ENCODE results near the gene TBX3. TPM values are rescaled to one million over a fixed set of nuclear protein-coding genes. Genes with fewer than 3 reads are reported as not detected.

TBX3 gene
- total and polyA plus RNA-seq, 2 donors (not counting 3 experiments of a cell fraction or from before 2014, with no cell fraction given) = 0.52 to 2.0 TPM

DNA sequence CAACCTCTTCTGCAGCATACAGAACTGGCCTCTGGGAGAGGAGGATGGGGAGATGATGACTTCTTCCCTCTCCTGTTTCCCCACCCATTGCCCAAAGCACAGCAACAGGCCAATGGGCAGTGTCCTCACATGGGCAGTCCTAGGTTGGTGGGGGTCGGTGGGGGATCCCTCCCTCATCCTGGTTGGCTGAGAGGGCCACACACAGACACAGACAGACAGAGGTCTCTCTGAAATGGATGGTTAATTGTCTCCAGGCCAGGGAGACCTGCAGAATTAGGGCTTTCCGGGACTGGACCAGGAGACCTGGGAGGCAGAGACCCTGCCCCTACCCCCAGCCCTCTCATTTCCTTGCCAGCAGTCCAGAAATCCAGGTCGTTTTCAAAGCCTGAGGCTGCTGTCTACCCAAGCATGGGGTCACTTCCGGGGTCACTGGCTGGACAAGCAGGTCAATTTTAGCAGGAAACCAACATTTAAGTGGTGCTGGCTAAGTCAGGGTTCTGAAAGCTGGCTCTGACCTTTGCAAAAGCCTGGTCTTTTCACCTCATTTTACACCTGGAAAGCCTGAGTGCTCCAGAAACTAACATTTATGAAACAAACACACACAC, 48.6 kb upstream of the TBX3 start:
- ChIA-PET POLR2A (no interaction called here), CTCF (no interaction called here)
- no peak for DNase-seq (ENCODE audit: low read depth, low spot score)
- Histone ChIP-seq H3K9me3 (replicated peaks; ENCODE audit: control insufficient read depth, insufficient read depth, low read length) (no peaks in the 10 kb centered on the region), H4K20me1 (replicated peaks; ENCODE audit: control insufficient read depth, extremely low read depth, insufficient read depth, low read length) (no peaks in the 10 kb centered on the region), H3K27ac (ENCODE audit: insufficient read depth, low read depth, low read length) (no peak overlapping the region), H3K4me2 (ENCODE audit: insufficient read depth, low read length) (no peak overlapping the region), H3K4me3 (replicated peaks in 1 of 3; ENCODE audit: insufficient read depth in 1 of 3, low read depth in 1 of 3, low read length in 3 of 3) (no peak overlapping the region), H3K79me2 (ENCODE audit: control insufficient read depth, insufficient read depth, low read length) (no peaks in the 10 kb centered on the region), H2AFZ (ENCODE audit: low read depth, low read length) (no peak overlapping the region), H3K36me3 (ENCODE audit: control insufficient read depth in 2 of 2, extremely low read depth in 1 of 2, insufficient read depth in 2 of 2, low read length in 2 of 2) (no peaks in the 10 kb centered on the region), H3K4me1 (ENCODE audit: control insufficient read depth, extremely low read depth, insufficient read depth, low read length) (no peaks in the 10 kb centered on the region), H3K9ac (replicated peaks; ENCODE audit: extremely low read depth, insufficient read depth, low read length) (no peak overlapping the region), H3K27me3 (ENCODE audit: control insufficient read depth in 2 of 2, insufficient read depth in 2 of 2, low read length in 2 of 2) (peaks cover 1 to 15% of the 10 kb centered on the region in 2 experiments), H3K9me1 (replicated peaks; ENCODE audit: control insufficient read depth, extremely low read depth, insufficient read depth, low read length) (no peaks in the 10 kb centered on the region)
- no peak for FAIRE-seq
- TF ChIP-seq GATA2 (IDR thresholded peaks at IDR 0.05; ENCODE audit: insufficient read depth, insufficient read length, low read depth, low read length) (no peak), JUN (IDR thresholded peaks at IDR 0.05; ENCODE audit: borderline replicate concordance, insufficient read depth, insufficient read length, low read depth) (no peak), EZH2 (IDR thresholded peaks at IDR 0.05; ENCODE audit: borderline replicate concordance, low read depth, low read length, severe bottlenecking) (no peak), FOS (IDR thresholded peaks at IDR 0.05; ENCODE audit: borderline replicate concordance, insufficient read depth, low read length) (no peak), POLR2AphosphoS5 (IDR thresholded peaks at IDR 0.05; ENCODE audit: insufficient read depth, low read depth, low read length) (no peak), MYC (IDR thresholded peaks at IDR 0.05; ENCODE audit: low read depth, low read length) (no peak), POLR2A (IDR thresholded peaks at IDR 0.05; ENCODE audit: low read depth, low read length) (no peak)
- TF ChIP-seq, protein P1, sequence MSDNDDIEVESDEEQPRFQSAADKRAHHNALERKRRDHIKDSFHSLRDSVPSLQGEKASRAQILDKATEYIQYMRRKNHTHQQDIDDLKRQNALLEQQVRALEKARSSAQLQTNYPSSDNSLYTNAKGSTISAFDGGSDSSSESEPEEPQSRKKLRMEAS (IDR thresholded peaks at IDR 0.05; ENCODE audit: insufficient read depth, insufficient read length) = no peak
- TF ChIP-seq, protein P2, sequence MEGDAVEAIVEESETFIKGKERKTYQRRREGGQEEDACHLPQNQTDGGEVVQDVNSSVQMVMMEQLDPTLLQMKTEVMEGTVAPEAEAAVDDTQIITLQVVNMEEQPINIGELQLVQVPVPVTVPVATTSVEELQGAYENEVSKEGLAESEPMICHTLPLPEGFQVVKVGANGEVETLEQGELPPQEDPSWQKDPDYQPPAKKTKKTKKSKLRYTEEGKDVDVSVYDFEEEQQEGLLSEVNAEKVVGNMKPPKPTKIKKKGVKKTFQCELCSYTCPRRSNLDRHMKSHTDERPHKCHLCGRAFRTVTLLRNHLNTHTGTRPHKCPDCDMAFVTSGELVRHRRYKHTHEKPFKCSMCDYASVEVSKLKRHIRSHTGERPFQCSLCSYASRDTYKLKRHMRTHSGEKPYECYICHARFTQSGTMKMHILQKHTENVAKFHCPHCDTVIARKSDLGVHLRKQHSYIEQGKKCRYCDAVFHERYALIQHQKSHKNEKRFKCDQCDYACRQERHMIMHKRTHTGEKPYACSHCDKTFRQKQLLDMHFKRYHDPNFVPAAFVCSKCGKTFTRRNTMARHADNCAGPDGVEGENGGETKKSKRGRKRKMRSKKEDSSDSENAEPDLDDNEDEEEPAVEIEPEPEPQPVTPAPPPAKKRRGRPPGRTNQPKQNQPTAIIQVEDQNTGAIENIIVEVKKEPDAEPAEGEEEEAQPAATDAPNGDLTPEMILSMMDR (IDR thresholded peaks at IDR 0.05; ENCODE audit: extremely low read depth in 1 of 2, insufficient read depth in 1 of 2, low read depth in 1 of 2, low read length in 2 of 2) = no peak
- intact Hi-C loops (cut with micrococcal nuclease) (no loop called here), dilution Hi-C loops (cut with MboI; ENCODE audit: extremely low pct_ligation_motif_present, low sequenced_read_pairs) (no loop called here)
- no TSS peak for BruUV-seq (replicated peaks)

Data from endothelial cell of umbilical vein (primary cell).